IPS-11a (cell line): Measurements from ENCODE around the gene UBE2J2.

Source experiments
- H3K4me3 ChIP-seq: one replicate; pipeline ENCODE4 v1.5.1; 2013; ENCODE audit warnings: low read depth, low read length, control low read depth

UBE2J2 gene

DNA sequence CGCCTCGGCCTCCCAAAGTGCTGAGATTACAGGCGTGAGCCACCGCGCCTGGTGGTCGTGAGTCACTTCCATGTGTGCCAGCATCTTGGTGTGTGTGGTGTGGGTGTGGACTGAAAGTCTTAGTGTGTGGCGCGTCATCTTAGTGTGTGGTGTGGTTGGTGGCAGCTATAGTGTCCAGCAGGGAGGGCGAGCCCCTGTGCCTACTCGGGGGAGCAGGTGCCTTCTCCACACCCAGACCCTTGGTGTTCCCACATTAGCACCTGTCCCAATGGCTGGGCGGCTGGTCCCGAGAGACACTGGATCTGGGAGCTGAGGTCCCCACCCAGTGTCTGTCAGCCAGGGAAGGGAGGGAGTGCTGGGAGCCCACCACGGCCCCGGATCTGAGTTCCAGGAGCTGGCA lies 9.3 kb upstream of the UBE2J2 start:
- H3K4me3 ChIP-seq, result no peak overlapping the region

DNA sequence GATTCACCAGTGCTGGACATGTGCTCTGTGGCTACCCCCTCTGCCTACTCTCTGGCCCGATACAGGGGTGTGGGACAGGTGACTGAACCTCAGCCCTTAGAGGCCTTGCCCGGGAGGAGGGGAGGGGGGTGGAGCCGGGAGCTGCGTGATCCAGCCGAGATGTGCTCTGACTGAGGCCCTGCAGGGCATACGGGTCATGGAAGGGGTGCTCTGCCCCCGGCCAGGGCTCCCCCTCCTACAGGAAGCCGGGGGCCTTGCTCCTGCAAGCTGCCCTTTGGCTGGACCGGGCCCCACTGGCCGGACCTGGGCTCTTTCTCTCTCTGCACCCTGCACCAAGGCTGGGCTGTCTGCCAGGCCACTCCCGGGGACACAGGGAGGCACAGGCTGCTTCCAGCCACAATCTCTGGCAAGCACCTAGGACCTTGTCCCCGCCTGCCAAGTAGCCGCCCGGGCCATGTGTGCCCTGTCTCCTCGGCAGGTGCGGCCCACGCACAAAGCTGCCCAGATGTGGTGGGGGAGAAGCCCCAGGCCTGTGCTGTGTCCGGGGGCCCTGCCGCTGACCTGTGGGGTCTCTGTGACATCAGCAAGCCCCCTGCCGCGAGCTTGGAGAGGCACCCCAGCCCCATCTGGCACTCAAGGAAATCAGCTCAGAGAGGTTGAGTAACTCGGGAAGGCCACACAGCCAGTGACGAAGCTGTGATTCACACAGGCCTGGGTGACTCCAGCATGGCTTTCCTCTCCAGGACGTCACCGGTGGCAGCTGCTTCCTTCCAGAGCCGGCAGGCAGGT lies 8.1 kb upstream of the UBE2J2 start:
- no peak overlapping the region for H3K4me3 ChIP-seq

- H3K4me3 ChIP-seq, result no peak overlapping the region
These were observed 7.3 kb upstream of the UBE2J2 start for GRCh38 chr1:1280782-1281481.

DNA sequence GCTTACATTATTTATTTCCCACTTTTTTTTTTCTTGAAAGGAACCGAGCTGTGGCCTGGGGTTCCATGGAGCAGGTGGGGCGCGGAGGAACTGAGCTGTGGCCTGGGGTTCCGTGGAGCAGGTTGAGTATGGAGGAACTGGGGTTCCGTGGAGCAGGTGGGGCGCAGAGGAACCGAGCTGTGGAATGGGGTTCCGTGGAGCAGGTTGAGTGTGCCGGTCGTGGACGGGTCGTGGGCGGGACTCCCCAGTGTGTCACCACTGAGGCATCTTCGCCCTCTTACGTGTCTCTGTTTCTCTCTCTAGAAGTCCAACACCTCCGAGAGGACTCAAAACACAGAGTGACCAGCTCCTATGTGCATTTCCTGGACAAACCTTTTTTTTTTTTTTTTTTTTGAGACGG lies 5.4 kb upstream of the UBE2J2 start:
- no peak overlapping the region for H3K4me3 ChIP-seq

DNA sequence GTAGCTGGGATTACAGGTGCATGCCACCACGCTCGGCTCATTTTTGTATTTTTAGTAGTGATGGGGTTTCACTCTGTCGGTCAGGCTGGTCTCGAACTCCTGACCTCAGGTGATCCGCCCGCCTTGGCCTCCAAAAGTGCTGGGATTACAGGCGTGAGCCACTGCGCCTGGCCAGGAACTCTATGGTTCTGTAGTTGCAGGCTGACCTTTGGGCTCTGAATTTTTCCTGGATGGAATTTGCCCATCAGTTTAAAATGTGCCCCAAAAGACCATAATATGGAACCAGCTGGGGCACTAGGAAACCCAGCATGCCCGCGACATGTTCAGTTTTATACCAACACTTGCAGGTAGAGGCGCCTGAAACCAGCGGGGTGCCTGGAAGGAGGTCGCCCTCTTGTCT lies 5.0 kb upstream of the UBE2J2 start:
- H3K4me3 ChIP-seq, result no peak overlapping the region

DNA sequence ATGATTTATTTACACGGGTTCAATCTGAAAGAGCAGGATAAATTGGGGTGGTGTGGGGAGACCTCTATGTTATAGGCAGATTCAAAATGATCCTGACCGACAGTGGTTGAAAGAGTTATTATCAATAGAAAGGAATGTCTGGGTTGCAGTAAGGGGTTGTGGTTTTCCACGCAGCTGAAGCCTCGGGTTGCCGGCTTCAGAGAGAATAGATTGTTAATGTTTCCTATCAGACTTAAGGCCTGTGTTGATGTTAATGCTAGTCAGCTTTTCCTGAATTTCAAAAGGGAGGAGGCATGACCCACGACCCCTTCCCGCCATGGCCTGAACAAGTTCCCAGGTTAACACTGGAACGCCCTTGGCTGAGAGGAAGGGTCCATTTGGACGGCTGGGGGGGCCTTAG lies 2.2 kb upstream of the UBE2J2 start:
- no peak overlapping the region for H3K4me3 ChIP-seq

DNA sequence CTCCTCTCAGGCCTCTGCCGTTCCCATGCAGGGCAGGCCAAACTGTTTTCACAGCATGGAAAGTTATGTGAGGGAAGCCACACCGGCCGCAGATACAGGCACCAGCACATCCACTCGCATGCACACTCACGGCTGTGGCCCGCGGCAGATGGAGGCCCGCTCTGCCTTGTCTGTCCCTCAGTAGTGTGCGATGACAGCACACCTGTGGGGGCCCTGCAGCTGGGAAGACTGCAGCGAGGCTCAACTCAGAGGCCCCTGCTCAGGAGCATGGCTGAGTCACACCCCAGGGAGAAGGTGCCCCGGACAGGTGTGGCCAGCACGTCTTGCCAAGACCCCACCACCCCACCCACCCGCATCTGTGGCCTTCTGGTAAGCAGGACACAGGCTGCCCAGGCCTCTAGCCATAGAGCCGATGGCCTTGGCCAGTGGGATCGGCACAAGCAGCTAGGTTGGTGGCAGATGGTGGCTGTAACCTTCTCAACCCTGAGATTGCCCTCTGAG lies 1.3 kb upstream of the UBE2J2 start:
- no peak overlapping the region for H3K4me3 ChIP-seq

DNA sequence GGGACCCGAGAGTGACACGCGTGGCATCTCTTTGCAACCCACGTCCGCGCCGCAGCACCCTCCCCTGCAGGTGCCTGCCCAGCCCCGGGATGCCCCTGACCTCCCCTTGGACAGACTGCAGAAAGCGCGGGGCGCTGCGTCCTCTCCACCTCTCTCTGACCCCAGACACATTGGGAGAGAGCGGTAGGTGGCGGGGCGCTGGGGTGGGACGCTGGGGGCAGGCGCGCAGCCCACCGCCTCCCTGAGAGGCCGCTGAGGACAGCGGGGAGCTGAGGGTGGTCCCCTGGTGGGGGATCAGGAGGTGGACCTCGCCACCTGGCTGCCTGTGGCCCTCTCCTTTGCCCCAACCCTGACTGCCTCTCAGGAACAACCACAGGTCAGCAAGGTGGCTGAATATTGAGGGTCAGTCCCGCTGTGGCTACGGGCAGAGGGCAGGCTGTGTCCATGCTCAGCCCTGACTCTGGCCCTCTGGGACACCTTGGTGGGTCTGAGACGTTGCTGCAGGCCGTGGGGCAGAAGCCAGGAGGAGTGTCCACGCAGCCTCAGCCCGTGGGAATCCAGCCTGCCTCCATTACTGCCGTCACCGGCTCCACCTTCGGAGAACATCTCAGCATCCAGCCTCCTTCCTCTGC lies 761 bp upstream of the UBE2J2 start:
- peak overlapping the region; percentile 22 for H3K4me3 ChIP-seq

- H3K4me3 ChIP-seq, result peak overlapping the region; percentile 73
These were observed 494 bp downstream of the UBE2J2 start for GRCh38 chr1:1273209-1273511.

- H3K4me3 ChIP-seq, result peak overlapping the region; percentile 73
These were observed 1.1 kb downstream of the UBE2J2 start for GRCh38 chr1:1272341-1273208.

- no peak overlapping the region for H3K4me3 ChIP-seq
These were observed 2.8 kb downstream of the UBE2J2 start for GRCh38 chr1:1270813-1271212.

DNA sequence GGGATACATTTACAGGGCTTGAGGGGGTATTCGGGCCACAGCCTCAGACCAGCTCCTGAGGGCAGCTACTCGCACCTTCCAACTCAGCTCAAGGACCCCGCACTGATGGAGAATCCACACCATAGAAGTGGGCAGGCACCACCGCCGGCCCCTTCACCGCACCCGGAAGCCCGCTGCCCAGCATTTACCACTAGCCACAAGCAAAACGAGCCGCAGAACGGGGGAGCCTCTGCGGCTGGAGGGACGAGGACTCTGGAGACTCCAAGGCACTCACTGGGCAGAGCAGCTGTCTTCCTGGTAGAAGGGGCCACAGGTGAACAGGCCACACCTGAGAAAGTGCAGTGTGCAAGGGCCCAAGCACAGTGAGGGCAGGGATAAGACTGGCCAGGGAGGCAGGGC lies 5.4 kb downstream of the UBE2J2 start:
- no peak overlapping the region for H3K4me3 ChIP-seq

- no peak overlapping the region for H3K4me3 ChIP-seq
These were observed 6.0 kb downstream of the UBE2J2 start for GRCh38 chr1:1267488-1268283.

GRCh38 chr1:1264868-1265272 lies 8.8 kb downstream of the UBE2J2 start:
- H3K4me3 ChIP-seq, result no peak overlapping the region

DNA sequence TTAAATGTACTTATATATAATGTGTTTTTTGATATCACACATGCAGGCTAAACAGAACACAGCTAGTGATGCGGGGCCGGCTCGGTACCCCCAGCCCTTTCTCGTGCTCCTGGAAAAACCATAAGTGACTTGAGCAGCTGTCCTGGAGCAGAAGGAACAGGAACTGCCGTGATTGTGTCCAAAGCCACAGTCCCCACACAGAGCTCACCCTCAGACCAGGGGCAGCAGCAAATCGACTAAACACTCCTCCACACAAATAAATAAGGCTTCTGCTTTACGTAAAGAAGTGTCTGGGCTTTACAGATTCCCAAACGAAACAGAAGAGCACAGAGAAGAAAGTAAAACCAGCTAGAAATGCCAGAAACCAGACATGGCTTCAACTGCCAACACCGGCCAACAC lies 9.6 kb downstream of the UBE2J2 start:
- H3K4me3 ChIP-seq, result no peak overlapping the region

DNA sequence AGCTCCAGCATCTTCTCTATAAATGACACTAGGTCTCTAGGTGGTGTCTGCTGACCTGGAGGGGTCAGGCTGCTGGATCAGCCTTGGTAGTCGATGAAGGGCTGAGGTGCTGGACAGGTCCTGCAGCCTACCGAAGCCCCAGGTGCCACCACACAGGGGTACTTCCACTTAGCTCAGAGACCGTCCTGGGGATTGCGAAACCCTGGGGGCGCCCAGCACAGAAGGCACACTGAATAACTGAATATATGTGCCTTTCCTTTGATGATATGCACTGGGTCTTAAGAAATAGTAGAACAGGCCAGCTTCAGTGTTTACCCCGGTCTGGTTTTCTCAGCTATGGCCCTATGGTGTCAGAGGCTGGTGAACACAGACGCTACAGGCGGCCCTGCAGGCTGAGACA lies 10.9 kb downstream of the UBE2J2 start:
- H3K4me3 ChIP-seq, result no peak overlapping the region

GRCh38 chr1:1262071-1262470 lies 11.6 kb downstream of the UBE2J2 start:
- no peak overlapping the region for H3K4me3 ChIP-seq

- no peak overlapping the region for H3K4me3 ChIP-seq
These were observed 12.7 kb downstream of the UBE2J2 start for GRCh38 chr1:1260843-1261560.

GRCh38 chr1:1259951-1260600 lies 13.6 kb downstream of the UBE2J2 start:
- H3K4me3 ChIP-seq, result no peak overlapping the region
